Activated T-helper 1 cell treated with anti-CD3 and anti-CD28 coated beads, Interleukin-2, amount 50 U/mL, for 16 hours (primary cell): ENCODE measurements around the gene ATP10A.

ENCODE experiments used
- DNase-seq, 2 donors: peaks; one replicate each; pipeline ENCODE4 v3.0.0-alpha.2; 2020; ENCODE audit warnings: low read depth in 1 of 2, low spot score in 1 of 2

The ATP10A gene

DNA sequence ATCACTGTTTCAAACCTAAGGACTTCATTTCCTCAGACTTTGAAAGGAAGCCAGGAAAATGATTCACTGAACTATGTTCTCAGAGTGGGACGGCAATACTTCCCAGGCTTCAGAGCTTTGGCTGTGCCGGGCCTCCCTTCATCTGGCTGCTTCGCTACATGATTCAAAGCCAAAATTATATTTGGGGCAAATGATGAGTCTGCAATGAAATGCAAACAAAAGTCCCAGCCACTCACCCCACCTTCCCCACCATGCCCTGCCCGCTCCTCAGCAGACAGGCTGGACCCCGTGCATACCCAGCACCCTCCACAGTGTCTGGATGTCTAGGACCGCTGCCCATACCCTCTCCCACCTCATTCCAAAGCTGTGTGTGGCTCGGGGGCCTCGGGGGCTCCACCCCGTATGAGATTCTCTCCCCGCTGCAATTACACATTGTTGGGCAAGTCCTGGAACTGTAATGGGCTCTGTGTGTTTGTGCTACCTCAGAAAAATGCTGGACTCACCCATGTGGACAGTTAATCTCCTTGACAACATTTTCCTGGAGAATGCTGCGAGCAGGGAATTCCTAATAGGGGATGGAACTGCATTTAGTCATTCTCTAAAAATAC lies 32.2 kb downstream of the ATP10A start:
- no peak for DNase-seq

DNA sequence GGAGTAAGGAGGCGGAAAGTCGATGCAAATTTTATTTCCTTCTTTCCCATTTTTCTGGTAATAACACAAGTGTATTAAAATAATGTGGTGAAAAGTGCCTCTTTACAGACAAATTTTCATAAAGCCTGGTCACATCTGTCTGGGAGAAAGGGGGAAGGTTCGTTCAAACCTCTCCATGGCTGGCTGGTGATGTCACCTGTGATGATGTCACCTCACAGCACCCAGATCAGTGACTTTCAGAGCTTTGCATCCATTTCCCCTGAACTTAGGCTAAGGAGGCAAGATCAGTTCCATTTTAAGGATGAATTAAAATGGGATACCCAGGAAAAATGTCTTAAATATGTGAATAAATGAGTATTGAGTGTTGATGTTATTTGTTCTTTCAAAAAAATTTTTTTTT lies 34.1 kb downstream of the ATP10A start:
- DNase-seq: no peak

DNA sequence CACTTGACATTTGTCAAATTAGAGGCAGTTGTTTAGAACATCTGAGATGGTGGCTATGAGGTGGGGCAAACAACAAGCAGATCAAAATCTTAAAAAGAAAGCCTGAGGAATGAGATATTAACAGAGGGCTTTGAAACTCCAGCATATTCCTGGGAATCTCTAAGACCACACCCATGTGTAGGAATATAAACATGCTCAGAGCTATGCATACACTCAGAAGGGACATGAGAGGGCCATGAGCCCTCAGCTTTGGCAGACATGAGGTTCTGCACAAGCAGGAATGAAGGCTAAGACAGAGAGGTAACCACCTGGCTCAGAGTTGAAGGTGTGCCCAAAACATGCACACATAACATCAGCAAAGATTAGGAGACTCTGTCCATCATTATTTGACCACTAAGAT lies 37.9 kb downstream of the ATP10A start:
- DNase-seq: no peak

DNA sequence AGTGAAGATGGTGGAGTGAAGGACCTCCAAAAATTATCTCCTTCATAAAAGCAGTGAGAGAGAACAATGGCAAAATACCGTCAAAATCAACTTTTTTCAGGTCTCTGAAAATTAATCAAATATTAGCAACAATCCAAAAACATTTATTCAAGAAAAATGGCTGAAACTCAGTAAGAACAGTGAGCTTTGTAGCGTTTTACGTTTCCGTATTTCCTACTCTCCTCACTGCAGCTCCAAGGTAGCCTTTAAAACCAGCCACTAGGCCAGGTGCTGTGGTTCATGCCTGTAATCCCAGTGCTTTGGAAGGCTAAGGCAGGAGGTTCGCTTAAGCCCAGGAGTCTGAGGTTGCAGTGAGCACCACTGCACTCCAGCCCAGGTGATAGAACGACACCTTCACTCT lies 38.5 kb downstream of the ATP10A start:
- no peak for DNase-seq

DNA sequence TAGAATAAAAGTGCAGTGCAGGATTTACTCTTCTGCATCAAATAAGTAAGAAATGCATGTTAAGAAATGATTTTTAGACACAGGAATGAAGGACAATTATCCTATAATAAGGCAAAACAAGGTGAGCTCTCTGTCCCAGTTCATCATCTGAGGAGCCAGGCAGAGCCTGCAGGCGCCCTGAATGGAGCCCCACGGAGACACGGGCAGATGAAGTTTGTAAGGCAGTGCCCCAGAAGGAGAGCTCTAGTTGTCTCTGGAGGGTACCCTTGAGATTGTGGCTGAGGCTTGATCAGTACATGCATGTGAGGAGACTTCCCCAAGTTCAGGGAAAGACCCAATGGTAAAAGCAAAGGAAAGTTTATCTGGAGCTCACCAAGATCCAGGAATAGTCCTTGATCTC lies 50.3 kb downstream of the ATP10A start:
- DNase-seq: no peak

DNA sequence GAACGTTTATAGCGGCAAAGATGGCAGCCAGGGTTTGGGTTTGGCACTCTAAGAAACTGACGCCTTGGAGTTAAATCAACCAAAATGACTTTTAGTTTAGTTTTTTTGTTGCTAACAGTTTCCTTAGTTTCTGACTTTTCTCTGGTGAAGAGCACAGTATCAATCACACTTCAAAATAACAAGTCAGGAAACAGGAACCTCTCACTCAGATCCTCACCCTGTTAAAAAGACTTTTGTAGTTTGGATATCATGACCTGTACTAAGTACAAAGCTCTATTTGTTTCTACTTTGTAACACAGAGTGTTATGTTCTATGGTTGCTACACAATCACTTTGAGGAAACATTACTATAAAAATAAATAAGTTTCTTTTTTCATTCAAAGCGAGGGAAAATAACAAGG lies 51.1 kb downstream of the ATP10A start:
- no peak for DNase-seq

DNA sequence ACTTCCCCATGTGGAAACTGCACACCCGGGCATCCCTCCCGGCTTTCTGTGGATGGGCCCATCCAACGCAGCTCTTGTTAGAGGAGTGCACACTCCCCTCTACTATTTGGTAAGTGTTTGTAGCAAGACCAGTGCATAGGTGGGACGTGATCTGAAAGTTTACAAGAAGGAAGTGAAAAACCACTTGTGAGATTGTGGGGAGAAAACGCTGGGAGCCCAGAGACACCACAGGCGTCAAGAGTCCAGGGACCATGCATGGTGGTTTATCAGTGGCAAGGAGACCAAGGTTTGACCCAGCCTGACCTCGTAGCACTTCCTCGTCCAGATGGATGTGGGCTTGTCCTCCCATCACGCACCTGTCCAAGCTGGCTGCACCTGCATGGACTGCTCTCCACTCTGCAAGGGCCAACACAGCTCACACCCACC lies 51.6 kb downstream of the ATP10A start:
- DNase-seq: no peak

DNA sequence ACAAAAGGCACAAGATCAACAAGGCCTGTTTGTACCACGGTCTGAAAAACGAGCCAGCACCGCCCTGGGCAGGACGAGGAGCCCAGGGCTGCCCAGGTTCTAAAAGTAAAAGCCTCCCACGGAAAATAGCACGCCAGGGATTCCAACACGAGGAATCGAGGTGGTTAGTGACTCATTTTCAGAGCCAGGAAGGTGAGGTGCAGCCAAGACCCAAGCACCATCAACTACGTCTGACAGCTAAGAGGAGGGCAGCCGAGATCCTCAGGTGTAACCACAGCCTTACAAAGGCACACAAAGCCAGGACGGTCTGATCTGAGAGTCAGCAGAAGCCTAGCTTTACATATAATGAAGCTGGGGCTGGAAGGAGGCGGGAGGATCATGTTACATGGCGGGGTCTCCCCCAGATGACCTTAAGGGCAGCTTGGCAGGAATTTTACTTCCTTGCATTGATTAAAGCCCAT lies 52.5 kb downstream of the ATP10A start:
- no peak for DNase-seq

DNA sequence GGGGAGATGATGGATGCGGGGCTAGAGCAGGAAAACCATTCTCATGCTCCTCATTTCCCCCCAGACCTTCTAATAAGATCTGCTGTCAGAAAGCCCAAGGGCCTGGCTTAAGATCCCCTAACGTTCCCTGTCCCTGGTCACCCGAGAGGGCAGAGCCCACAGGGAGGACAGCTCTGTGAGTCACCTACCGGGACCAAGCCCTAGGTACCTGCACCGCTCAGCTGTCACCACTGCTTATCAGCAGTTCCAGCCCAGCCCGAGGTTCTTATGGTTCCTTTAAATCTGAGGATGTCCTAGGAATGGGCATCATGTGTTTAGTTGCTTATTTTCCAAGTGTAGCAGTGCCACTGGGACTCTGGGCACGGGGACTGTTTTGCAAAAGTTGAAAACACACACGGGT lies 53.0 kb downstream of the ATP10A start:
- no peak for DNase-seq

DNA sequence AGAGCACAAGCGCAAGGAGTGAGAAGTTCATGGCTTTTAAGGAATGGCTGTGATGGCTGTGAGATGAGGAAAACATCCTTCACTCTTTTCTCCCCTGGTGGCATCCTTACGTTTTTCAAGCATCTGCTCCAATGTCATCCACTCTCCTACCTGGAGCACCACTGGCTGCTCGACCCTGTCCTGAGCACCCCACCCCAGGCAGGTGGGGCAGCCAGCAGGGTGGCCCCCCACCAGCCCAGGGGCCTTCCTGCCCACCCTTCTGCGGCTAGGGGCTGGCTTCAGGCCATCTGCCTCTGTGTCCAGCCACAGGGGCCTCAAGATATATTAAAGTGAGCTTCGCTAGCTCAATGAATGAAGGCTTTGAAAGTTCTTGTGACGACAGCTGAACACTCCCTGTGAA lies 56.1 kb downstream of the ATP10A start:
- DNase-seq: no peak

DNA sequence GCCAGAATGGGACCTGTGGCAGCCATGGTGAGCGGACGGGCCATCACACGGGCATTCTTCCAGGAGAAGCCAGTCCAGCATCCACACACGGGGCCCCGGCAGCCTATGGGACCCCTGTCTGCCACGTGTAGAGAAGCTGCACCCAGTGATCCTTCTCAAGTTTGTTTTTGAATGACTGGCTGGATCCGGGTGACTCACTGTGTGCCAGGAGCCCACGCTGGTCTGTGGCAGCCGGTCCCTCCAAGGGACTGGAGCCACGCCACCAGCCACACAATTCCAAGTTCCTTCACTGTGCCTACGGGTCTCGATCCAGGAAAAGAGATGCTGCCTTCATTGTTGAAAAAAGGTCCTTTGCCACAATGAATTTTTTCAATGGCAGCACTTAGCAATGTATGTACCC lies 58.1 kb downstream of the ATP10A start:
- DNase-seq: no peak

DNA sequence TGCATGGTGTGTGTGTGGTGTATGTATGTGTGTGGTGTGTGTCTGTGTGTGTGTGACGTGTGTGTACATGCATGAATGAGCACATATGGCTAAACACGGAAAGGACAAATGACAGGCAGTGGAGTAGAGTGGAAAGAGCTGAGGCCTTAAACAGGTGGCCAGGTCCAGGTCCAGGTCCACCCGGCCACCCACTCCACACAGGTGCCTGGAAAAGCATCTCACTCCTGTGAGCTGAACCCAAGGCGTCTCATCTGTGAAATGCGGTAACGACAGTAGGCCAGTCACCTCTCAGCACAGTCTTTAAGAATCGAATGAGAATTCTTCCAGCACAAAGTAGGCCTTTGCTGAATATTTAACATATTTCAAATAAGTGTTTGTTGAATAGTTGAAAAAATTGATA lies 58.7 kb downstream of the ATP10A start:
- no peak for DNase-seq

DNA sequence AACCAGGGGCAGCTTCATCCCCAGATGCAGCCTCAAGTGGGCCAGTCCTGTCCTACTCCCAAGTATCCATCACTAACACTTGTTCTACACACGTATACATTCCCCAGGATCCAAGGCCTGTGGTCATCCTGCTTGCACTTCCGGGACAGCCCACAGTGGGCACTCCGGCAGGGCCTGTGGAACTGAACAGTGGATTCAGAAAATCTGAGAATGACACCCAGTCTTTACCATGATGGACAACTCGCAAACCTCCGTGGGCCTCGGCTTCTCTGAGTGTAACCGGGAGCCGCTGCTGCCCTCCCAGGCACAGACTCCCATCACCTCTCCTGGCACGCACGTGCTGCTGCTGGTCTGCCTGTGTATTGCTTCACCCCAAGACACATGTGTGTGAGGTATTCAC lies 59.6 kb downstream of the ATP10A start:
- no peak for DNase-seq

DNA sequence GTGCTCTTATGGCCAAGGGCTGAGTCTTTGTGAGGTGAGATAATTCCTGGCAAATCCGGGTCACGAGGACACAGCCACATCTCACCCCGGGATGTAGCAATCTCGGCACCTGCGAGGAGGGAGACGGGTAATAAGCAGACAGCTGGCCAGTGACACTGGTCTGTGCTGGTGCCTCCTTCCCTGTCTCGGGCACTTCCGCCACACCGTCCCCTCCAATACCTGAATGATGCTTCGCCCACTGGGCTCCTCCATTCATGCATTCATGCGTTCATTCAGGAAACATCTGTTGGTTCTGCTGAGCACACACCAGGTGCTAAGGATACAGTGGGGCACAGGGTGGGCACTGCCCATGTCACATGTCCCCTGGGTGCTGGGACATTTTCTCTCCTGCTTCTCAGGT lies 60.1 kb downstream of the ATP10A start:
- no peak for DNase-seq

DNA sequence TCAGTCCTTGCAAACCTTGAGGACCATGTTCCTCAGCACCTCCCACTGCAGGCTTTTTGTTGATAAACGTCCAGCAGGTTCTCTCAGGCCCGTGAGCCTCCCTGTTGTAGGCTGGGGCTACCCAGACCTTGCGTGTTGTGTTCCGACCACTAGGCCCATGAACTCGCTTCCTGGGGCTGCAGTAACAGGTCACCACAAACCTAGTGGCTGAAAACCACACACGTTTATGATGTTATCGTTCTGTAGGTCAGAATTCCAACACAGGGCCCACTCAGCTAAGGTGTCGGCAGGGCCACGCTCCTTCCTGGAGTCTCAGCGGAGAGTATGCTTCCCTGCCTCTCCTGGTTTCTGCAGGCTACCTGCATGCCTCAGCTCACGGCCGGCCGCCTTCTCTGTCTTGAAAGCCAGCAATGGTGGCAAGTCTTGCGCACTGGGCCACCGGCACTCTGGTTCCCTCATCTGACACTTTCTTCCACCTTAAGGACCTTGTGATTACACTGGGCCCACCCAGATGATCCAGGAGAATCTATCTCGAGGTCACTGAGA lies 60.8 kb downstream of the ATP10A start:
- DNase-seq: no peak

DNA sequence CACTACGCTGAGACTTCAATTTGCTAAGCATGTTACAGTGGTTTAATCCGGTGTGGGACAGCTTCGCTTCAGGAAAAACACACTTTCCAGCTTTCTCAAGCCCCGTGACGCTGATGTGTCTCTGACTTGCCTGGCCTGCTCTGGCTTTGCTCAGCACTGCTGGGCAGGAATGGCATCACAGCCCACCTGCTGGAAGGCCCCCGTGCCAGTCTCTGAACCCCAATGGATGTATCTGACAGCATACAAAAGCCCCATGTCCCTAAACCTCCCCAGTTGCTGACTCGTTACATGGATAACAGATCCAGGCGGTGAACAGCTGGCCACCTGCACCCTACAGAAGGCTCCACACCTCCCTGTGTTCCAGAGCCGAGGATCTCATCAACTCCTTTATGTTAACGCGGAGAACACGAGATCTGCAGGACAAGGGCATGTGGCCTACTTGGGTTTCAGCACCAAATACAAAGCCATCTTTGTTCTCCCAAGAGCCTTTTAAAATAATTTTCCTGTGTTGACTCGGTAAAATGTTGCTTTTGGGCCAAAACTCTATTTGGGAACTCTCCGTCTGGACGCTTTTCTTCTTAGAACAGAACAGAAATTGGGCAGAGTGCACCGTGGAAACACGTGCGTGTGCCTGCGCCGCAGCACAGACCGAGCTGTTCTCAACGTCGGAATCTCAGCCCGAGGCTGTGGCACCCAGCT lies 61.4 kb downstream of the ATP10A start:
- no peak for DNase-seq

DNA sequence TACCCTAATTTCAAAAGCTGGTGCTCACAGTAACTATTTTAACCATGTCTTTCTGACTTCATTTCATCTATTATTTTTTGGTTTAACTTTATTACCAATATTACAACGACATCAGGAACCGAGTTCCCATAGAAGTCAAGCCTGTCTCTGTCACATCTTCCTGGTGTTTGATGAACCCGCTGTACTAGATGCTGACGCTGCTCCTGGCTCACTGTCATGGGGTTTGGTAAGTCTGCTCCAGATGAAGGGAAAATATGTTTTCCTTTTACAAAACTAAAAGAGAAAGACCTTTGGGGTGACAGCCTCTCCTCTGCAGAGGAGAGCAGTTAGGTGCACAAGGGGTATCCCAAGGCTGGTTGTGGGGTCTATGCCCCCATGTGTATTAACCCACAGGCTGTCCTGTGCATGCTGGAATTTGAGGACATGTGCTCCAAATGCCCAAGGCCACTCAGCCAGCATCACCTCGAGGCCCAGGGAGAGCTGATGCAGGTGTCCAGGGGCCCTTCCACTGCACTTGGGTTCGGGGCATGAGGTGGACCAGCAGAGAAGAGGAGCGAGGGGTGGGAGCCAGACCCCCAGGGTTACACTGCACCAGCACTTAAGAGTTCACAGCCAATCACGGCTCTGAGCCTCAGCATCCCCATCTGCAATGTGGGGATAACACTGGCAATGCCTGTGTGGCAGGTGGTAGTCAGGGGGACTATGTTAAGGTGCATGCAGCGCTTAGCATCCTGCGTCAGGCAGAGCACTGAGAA lies 62.2 kb downstream of the ATP10A start:
- DNase-seq: no peak

DNA sequence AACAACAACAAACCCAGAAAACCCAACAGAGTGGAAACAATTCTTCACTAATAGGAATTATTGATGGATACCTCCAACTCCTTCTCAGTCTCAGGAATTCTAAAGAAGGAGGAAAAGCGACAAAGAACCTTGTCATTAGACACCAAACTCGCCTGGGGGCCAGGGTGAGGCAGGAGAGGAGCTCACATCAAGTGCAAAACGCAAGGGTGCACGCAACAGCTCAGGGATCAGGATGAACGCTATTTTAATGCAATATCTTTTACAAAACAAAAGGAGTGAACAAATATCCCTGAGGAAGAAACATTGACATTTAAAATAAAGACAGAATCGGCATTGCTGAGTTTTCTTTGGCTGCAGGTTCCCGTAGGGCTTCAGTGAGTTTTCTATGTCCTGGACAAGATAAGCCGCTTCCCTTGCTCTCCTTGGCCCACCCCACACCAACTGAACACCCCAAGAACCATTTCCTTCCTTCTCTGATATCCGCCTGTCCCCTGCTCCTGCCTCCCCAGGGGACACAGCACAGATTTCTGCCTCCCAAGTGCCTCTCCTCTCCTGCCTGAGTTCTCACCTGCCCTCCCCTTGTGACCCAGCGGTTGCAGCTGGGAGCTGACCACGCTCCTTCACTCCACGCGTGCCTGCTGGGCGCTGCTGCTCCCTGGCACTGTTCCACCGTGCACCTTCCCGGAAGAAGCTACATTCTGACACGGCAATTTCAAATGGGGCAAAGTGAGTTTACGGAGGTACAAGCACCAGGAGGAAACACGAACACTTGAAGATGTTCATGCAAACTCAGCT lies 63.0 kb downstream of the ATP10A start:
- DNase-seq: no peak

DNA sequence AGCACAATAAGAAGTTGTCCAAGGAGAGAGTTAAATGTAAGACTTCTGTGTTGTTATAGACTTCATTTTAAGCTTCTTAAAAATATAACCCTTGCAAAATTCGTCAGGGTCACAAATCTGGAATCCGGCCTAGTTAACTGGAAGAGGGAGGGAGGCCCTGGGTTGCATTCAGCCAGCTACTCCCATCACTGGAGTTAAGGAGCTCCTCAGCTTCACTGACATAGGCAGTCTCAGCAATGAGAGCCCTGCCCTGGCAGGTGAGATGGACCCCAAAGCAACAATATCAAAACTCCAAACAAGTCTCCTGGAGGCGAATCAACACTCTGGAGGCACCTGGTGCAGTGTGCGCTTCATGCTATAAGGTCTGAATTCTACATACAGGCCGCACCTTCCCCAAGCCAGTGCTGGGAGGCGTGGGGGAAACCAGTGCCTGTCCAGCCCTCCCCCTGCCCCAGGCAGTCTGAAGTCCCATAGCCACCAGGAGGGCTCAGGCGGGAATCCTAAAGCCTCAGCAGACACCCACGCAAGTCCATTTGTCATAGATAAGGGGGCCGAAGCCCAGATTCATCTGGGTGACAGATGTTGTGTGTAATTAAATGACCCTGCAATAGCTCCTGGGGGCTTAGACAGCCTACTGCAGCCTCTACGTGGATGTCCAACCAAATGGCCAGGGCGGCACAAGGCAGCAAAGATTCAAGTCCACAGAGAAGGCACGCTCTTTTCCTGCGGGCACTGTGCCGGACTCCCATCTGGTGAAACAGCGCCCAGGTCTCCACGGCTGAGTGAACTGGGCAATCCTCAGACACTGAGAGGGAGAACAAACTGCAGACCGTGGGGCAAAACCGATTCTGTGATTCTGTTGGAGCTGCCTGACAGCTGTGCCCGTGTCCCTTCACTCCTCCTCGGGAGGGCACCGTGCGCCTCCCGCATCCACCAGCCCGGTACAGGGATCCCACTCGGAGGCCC lies 64.9 kb downstream of the ATP10A start:
- DNase-seq: no peak

DNA sequence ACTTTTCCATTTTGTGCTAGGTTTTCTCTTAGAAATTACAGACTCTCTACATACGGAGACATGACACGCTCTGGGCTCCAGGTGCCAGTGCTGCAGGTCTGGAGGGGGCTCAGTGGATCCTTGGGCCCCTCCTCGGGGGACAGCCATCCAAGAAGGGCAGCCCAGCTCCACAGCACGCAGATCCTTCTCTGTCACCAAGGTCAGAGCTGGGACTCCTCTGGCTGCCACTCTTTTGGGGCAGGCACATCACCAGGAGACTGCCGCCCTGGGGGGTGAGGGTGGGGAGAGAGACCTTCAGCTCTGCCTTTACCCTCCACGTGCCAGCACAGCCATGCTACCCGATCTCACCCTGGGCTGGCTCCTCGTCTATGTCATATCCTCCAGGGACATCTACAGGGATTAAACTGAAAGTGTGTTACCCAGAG lies 65.6 kb downstream of the ATP10A start:
- DNase-seq: no peak
